Endothelial cell (in vitro differentiated cells): ENCODE measurements around the gene FXYD4. TPM values are rescaled to one million over a fixed set of nuclear protein-coding genes. Genes with fewer than 3 reads are reported as not detected.
"Not testable (repeated sequence)": the region's sequence is repeated elsewhere in the genome, so short reads cannot be mapped to it uniquely, and the experiment has no call there.

Source experiments
- DNase-seq: peaks from one replicate; pipeline ENCODE4 v3.0.0; 2021; ENCODE audit warnings: low spot score
- H3K27ac Mint-ChIP-seq: one replicate; pipeline ENCODE4 v1.8.0; 2021; ENCODE audit warnings: mixed read lengths, inconsistent platforms; ENCODE audit not compliant: unreplicated experiment
- H3K27me3 Mint-ChIP-seq: one replicate; pipeline ENCODE4 v1.8.0; 2021; ENCODE audit warnings: mild to moderate bottlenecking, moderate library complexity, mixed read lengths, inconsistent platforms; ENCODE audit not compliant: unreplicated experiment
- H3K36me3 Mint-ChIP-seq: one replicate; pipeline ENCODE4 v1.8.0; 2021; ENCODE audit warnings: mild to moderate bottlenecking, low read depth, mixed read lengths, inconsistent platforms; ENCODE audit not compliant: unreplicated experiment
- H3K4me1 Mint-ChIP-seq: one replicate; pipeline ENCODE4 v1.8.0; 2021; ENCODE audit warnings: mild to moderate bottlenecking, mixed read lengths, inconsistent platforms; ENCODE audit not compliant: unreplicated experiment
- H3K4me3 Mint-ChIP-seq: one replicate; pipeline ENCODE4 v1.8.0; 2021; ENCODE audit warnings: mild to moderate bottlenecking, mixed read lengths, inconsistent platforms; ENCODE audit not compliant: unreplicated experiment
- H3K9me3 Mint-ChIP-seq: one replicate; pipeline ENCODE4 v1.8.0; 2021; ENCODE audit warnings: mixed read lengths, inconsistent platforms; ENCODE audit not compliant: unreplicated experiment
- CTCF ChIP-seq: fragments of 200-600 bp; sonication (generic); IDR thresholded peaks from one replicate; pipeline ENCODE4 v1.5.0; 2021; ENCODE audit warnings: antibody characterized with exemption; ENCODE audit not compliant: unreplicated experiment
- total RNA-seq: library from RNA; stranded (reverse); fragmentation: NEBNext Ultra II Directional; extraction: Animal tissue kit (Norgen Biotek cat#: 25700); gene quantifications from one replicate; pipeline ENCODE4 v1.2.1, GENCODE V29; 2021; ENCODE audit not compliant: unreplicated experiment

The FXYD4 gene
- total RNA-seq, 1 donor from 2014 or later: not detected

- DNase-seq: no peak
- no peak overlapping the region for H3K4me3 Mint-ChIP-seq
- H3K4me1 Mint-ChIP-seq: peaks cover 8% of the 10 kb centered on the region
- H3K9me3 Mint-ChIP-seq: no peaks in the 10 kb centered on the region
- H3K36me3 Mint-ChIP-seq: no peaks in the 10 kb centered on the region
- H3K27me3 Mint-ChIP-seq: no peaks in the 10 kb centered on the region
- no peak overlapping the region for H3K27ac Mint-ChIP-seq
- TF ChIP-seq CTCF: no peak
Measured at GRCh38 chr10:43327171-43327570, 44.3 kb upstream of the FXYD4 start.

GRCh38 chr10:43327986-43328385 is 43.5 kb upstream of the FXYD4 start:
- no peak for TF ChIP-seq CTCF
- no peak for DNase-seq
- Mint-ChIP-seq H3K4me3 (no peak overlapping the region), H3K27ac (no peak overlapping the region), H3K36me3 (no peaks in the 10 kb centered on the region), H3K9me3 (no peaks in the 10 kb centered on the region), H3K4me1 (peaks cover 4% of the 10 kb centered on the region), H3K27me3 (no peaks in the 10 kb centered on the region)

- not testable (repeated sequence) for H3K4me3 Mint-ChIP-seq, H3K9me3 Mint-ChIP-seq, H3K27me3 Mint-ChIP-seq, H3K36me3 Mint-ChIP-seq, H3K4me1 Mint-ChIP-seq, H3K27ac Mint-ChIP-seq, DNase-seq
Measured at GRCh38 chr10:43328810-43329209, 42.6 kb upstream of the FXYD4 start.

- H3K4me3 Mint-ChIP-seq, H3K27ac Mint-ChIP-seq, DNase-seq, H3K9me3 Mint-ChIP-seq, H3K4me1 Mint-ChIP-seq, H3K27me3 Mint-ChIP-seq, H3K36me3 Mint-ChIP-seq: not testable (repeated sequence)
Measured at GRCh38 chr10:43329246-43329885, 42.1 kb upstream of the FXYD4 start.

GRCh38 chr10:43330049-43330823 is 41.2 kb upstream of the FXYD4 start:
- H3K4me3 Mint-ChIP-seq, H3K36me3 Mint-ChIP-seq, H3K27ac Mint-ChIP-seq, DNase-seq, H3K4me1 Mint-ChIP-seq, H3K27me3 Mint-ChIP-seq, H3K9me3 Mint-ChIP-seq: not testable (repeated sequence)

GRCh38 chr10:43330824-43331127 is 40.7 kb upstream of the FXYD4 start:
- not testable (repeated sequence) for H3K4me3 Mint-ChIP-seq, H3K27me3 Mint-ChIP-seq, H3K9me3 Mint-ChIP-seq, H3K27ac Mint-ChIP-seq, DNase-seq, H3K4me1 Mint-ChIP-seq, H3K36me3 Mint-ChIP-seq

GRCh38 chr10:43333653-43334052 is 37.8 kb upstream of the FXYD4 start:
- no peak for TF ChIP-seq CTCF
- peaks cover 3% of the 10 kb centered on the region for H3K4me1 Mint-ChIP-seq
- no peaks in the 10 kb centered on the region for H3K9me3 Mint-ChIP-seq
- no peak overlapping the region for H3K4me3 Mint-ChIP-seq
- H3K36me3 Mint-ChIP-seq: no peaks in the 10 kb centered on the region
- no peak for DNase-seq
- H3K27ac Mint-ChIP-seq: no peak overlapping the region
- peaks cover 1% of the 10 kb centered on the region for H3K27me3 Mint-ChIP-seq
